Small intestine (tissue), 7 donors: ENCODE data around the gene CT83. TPM values are rescaled to one million over a fixed set of nuclear protein-coding genes. Genes with fewer than 3 reads are reported as not detected.

Source experiments
- DNase-seq, 2 donors: peaks; one replicate each; pipeline versions ENCODE4 v3.0.0 to v3.0.0-alpha.2; 2013
- FAIRE-seq: peaks from 2 replicates; lab custom pipeline; 2012; peaks lifted over from hg19 to GRCh38; lab: Jason Lieb, UNC
- H3K27ac ChIP-seq, 3 donors: one replicate each; pipeline ENCODE4 v1.5.1; 2013; ENCODE audit warnings: low read length in 2 of 3, mild to moderate bottlenecking in 2 of 3, control low read depth in 1 of 3, inconsistent platforms in 1 of 3, low read depth in 1 of 3, moderate library complexity in 1 of 3
- H3K27me3 ChIP-seq, 3 donors: one replicate each; pipeline ENCODE4 v1.6.1; 2013; ENCODE audit warnings: low read length in 3 of 3, inconsistent platforms in 1 of 3; ENCODE audit not compliant: control insufficient read depth in 3 of 3, insufficient read depth in 3 of 3
- H3K36me3 ChIP-seq, 3 donors: one replicate each; pipeline ENCODE4 v1.6.1; 2013; ENCODE audit warnings: low read length in 3 of 3, inconsistent platforms in 1 of 3, low read depth in 1 of 3, mild to moderate bottlenecking in 1 of 3, moderate library complexity in 1 of 3; ENCODE audit not compliant: control insufficient read depth in 3 of 3, insufficient read depth in 2 of 3
- H3K4me1 ChIP-seq, 3 donors: one replicate each; pipeline ENCODE4 v1.6.1; 2013; ENCODE audit warnings: low read length in 2 of 3, inconsistent platforms in 1 of 3, low read depth in 1 of 3, mild to moderate bottlenecking in 1 of 3, moderate library complexity in 1 of 3; ENCODE audit not compliant: control insufficient read depth in 3 of 3, insufficient read depth in 2 of 3
- H3K4me3 ChIP-seq, 3 donors: one replicate each; pipeline ENCODE4 v1.5.1; 2013; ENCODE audit warnings: low read length in 3 of 3, control low read depth in 1 of 3, inconsistent platforms in 1 of 3, low read depth in 1 of 3, mild to moderate bottlenecking in 1 of 3, moderate library complexity in 1 of 3
- H3K9me3 ChIP-seq, 2 donors: one replicate each; pipeline ENCODE4 v1.6.1; 2013; ENCODE audit warnings: low read depth in 1 of 2, low read length in 1 of 2; ENCODE audit not compliant: control insufficient read depth in 2 of 2, insufficient read depth in 1 of 2
- whole genome bisulfite sequencing, 3 donors: extraction: QIAGEN DNeasy Blood & Tissue Kit; methylation state at CpG; one replicate each; pipeline ENCODE4 v1.1.7; 2013; 5-methylcytosine and 5-hydroxymethylcytosine counted together
- polyA plus RNA-seq, 4 donors: library from polyadenylated mRNA; stranded (reverse) in 3 of 4; unstranded in 1 of 4; fragments of 200-250 nt in 3 of 4; fragments of 120-200 nt in 1 of 4; gene quantifications; one replicate each; pipeline versions ENCODE4 v1.2.1 to v1.2.3, GENCODE V29; 2013
- donor health status: healthy with polysubstance abuse.
- donor health status: control.
- donor health status: control.
- donor health status: Bipolar disorder and iron deficiency.
- donor health status: healthy.

The CT83 gene
- polyA plus RNA-seq, 4 donors, result not detected

DNA sequence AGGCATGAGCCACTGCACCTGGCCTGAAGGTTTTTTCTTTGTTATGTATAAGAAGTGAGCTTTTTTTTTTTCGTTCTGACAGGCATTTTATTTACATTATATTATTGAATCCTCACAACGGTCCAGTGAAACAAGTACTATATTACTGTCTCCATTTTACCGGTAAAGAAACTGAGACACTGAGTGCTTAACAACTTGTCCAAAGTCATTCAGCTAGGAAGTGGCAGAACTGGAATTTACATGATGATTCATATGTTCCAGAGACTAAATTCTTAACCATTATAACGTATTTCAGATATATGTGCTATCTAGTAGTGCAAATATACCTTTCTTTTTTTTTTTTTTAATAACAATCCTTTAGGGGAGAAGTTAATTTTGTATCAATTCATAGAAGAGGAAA, 44.8 kb downstream of the CT83 start:
- Histone ChIP-seq H3K9me3 (no peaks in the 10 kb centered on the region), H3K4me3 (no peak overlapping the region), H3K27ac (no peak overlapping the region), H3K27me3 (no peaks in the 10 kb centered on the region), H3K36me3 (no peaks in the 10 kb centered on the region), H3K4me1 (no peaks in the 10 kb centered on the region)
- WGBS, 3 donors, result 54 to 69% (median 58%) methylated on average over 4 of the region's 4 CpGs
- DNase-seq (no peak), FAIRE-seq (no peak)

GRCh38 chrX:116417214-116417613, 45.6 kb downstream of the CT83 start:
- Histone ChIP-seq H3K27me3 (no peaks in the 10 kb centered on the region), H3K4me3 (no peak overlapping the region), H3K4me1 (no peaks in the 10 kb centered on the region), H3K27ac (no peak overlapping the region), H3K9me3 (no peaks in the 10 kb centered on the region), H3K36me3 (no peaks in the 10 kb centered on the region)
- 74 to 86% (median 76%) methylated on average over 1 of the region's 1 CpG for WGBS, 3 donors
- peak in 1 of 2 donors; percentile 1 for DNase-seq
- no peak for FAIRE-seq

- H3K36me3 ChIP-seq, result no peaks in the 10 kb centered on the region
- DNase-seq (no peak), FAIRE-seq (no peak)
- H3K27me3 ChIP-seq, result no peaks in the 10 kb centered on the region
- peaks cover 0 to 6% of the 10 kb centered on the region in 2 donors for H3K9me3 ChIP-seq
- WGBS, 3 donors, result 3 to 9% (median 6%) methylated on average over 1 of the region's 1 CpG
- no peak overlapping the region for H3K27ac ChIP-seq
- no peak overlapping the region for H3K4me3 ChIP-seq
- no peaks in the 10 kb centered on the region for H3K4me1 ChIP-seq
Observed at GRCh38 chrX:116413273-116413672, 49.5 kb downstream of the CT83 start.

Other genes starting within 250 kb of the CT83 start
- gene SLC6A14, start 26.4 kb downstream of the CT83 start, polyA plus RNA-seq, result 1 to 10 TPM in 1 of 4 donors, under 1 TPM in 2, not detected in 1; 0.16 to 1.1 (median 0.45) TPM